SK-N-SH treated with all-trans-retinoic acid at 6 μM for 48 hours (cell line): ENCODE data around the gene KCNH5.

Experiments
- ARNTL ChIP-seq: fragments of 450-650 bp; formaldehyde crosslinking; IDR thresholded peaks from 2 replicates; pipeline ENCODE4 v1.5.0; 2020; ENCODE audit warnings: low read depth, mild to moderate bottlenecking, moderate library complexity, borderline replicate concordance
- BACH2 ChIP-seq: fragments of 250-450 bp; sonication (Bioruptor Pico); IDR thresholded peaks from 2 replicates; pipeline ENCODE4 v1.9.0; 2021; ENCODE audit warnings: mild to moderate bottlenecking, borderline replicate concordance
- ESRRG ChIP-seq: fragments of 250-450 bp; sonication (Bioruptor Pico); IDR thresholded peaks from 2 replicates; pipeline ENCODE4 v1.6.1; 2021; ENCODE audit warnings: mild to moderate bottlenecking
- RARB ChIP-seq: fragments of 250-450 bp; sonication (Bioruptor Pico); IDR thresholded peaks from 2 replicates; pipeline ENCODE4 v1.8.0; 2021; ENCODE audit warnings: mild to moderate bottlenecking, moderate library complexity
- SNAI2 ChIP-seq: fragments of 250-450 bp; sonication (Bioruptor Pico); IDR thresholded peaks from 2 replicates; pipeline ENCODE4 v1.5.0; 2020; ENCODE audit warnings: mild to moderate bottlenecking, moderate library complexity
- TOX ChIP-seq: fragments of 250-450 bp; sonication (Bioruptor Pico); IDR thresholded peaks from 2 replicates; pipeline ENCODE4 v1.8.0; 2021; ENCODE audit warnings: mild to moderate bottlenecking, moderate library complexity, borderline replicate concordance
- ZFP3 ChIP-seq: fragments of 250-450 bp; sonication (Bioruptor Pico); IDR thresholded peaks from 2 replicates; pipeline ENCODE4 v1.5.0; 2020; ENCODE audit warnings: mild to moderate bottlenecking, moderate library complexity
- ZFP30 ChIP-seq: fragments of 450-650 bp; formaldehyde crosslinking; IDR thresholded peaks from 2 replicates; pipeline ENCODE4 v1.5.0; 2022; ENCODE audit warnings: mild to moderate bottlenecking, moderate library complexity
- ZNF565 ChIP-seq: fragments of 450-650 bp; formaldehyde crosslinking; conservative IDR thresholded peaks from 2 replicates; pipeline ENCODE4 v1.5.0; 2020; ENCODE audit warnings: low read depth, mild to moderate bottlenecking, moderate library complexity
- ZNF8 ChIP-seq: fragments of 450-650 bp; formaldehyde crosslinking; IDR thresholded peaks from 2 replicates; pipeline ENCODE4 v1.5.0; 2020; ENCODE audit warnings: mild to moderate bottlenecking, moderate library complexity
- TF ChIP-seq, protein P1 (sequence below): fragments of 250-450 bp; sonication (Bioruptor Pico); IDR thresholded peaks from 2 replicates; pipeline ENCODE4 v1.8.0; 2021; ENCODE audit warnings: low read depth, mild to moderate bottlenecking, moderate library complexity, borderline replicate concordance
- TF ChIP-seq, protein P2 (sequence below): fragments of 250-450 bp; sonication (Bioruptor Pico); IDR thresholded peaks from 2 replicates; pipeline ENCODE4 v1.5.0; 2020; ENCODE audit warnings: mild to moderate bottlenecking, moderate library complexity
- TF ChIP-seq, protein P3 (sequence below): fragments of 250-450 bp; sonication (Bioruptor Pico); IDR thresholded peaks from 2 replicates; pipeline ENCODE4 v1.5.1; 2020; ENCODE audit warnings: low read depth, mild to moderate bottlenecking, moderate library complexity

DNA sequence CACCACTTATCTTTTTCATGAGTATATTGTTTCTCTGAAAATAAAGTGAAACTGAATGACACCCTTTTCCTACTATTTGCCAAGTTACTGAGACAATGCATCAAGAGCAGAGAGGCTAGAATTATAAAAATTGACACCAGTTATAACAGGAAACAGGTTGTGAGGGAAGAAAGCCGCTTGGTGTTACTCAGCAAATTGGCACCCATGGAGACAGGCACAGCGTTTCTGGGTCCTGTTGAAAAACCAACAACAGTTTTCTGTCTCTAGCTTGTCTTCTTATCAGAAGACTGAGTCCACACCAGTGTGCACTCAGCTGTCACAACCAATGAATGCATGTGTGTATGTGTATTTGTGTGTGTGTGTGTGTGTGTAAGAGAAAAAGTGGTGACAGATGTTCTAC is 267.7 kb downstream of the KCNH5 start:
- no peak for TF ChIP-seq ARNTL (CRISPR knock-in tag)
- no peak for TF ChIP-seq SNAI2 (CRISPR knock-in tag)
- TF ChIP-seq ZFP30 (CRISPR knock-in tag) = no peak
- no peak for TF ChIP-seq RARB (CRISPR knock-in tag)
- TF ChIP-seq ZNF8 (CRISPR knock-in tag) = no peak
- no peak for TF ChIP-seq BACH2 (CRISPR knock-in tag)
- TF ChIP-seq, protein P1, sequence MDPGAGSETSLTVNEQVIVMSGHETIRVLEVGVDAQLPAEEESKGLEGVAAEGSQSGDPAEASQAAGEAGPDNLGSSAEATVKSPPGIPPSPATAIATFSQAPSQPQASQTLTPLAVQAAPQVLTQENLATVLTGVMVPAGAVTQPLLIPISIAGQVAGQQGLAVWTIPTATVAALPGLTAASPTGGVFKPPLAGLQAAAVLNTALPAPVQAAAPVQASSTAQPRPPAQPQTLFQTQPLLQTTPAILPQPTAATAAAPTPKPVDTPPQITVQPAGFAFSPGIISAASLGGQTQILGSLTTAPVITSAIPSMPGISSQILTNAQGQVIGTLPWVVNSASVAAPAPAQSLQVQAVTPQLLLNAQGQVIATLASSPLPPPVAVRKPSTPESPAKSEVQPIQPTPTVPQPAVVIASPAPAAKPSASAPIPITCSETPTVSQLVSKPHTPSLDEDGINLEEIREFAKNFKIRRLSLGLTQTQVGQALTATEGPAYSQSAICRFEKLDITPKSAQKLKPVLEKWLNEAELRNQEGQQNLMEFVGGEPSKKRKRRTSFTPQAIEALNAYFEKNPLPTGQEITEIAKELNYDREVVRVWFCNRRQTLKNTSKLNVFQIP (CRISPR knock-in tag) = no peak
- TF ChIP-seq, protein P2, sequence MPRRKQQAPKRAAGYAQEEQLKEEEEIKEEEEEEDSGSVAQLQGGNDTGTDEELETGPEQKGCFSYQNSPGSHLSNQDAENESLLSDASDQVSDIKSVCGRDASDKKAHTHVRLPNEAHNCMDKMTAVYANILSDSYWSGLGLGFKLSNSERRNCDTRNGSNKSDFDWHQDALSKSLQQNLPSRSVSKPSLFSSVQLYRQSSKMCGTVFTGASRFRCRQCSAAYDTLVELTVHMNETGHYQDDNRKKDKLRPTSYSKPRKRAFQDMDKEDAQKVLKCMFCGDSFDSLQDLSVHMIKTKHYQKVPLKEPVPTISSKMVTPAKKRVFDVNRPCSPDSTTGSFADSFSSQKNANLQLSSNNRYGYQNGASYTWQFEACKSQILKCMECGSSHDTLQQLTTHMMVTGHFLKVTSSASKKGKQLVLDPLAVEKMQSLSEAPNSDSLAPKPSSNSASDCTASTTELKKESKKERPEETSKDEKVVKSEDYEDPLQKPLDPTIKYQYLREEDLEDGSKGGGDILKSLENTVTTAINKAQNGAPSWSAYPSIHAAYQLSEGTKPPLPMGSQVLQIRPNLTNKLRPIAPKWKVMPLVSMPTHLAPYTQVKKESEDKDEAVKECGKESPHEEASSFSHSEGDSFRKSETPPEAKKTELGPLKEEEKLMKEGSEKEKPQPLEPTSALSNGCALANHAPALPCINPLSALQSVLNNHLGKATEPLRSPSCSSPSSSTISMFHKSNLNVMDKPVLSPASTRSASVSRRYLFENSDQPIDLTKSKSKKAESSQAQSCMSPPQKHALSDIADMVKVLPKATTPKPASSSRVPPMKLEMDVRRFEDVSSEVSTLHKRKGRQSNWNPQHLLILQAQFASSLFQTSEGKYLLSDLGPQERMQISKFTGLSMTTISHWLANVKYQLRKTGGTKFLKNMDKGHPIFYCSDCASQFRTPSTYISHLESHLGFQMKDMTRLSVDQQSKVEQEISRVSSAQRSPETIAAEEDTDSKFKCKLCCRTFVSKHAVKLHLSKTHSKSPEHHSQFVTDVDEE (CRISPR knock-in tag) = no peak
- TF ChIP-seq ESRRG (CRISPR knock-in tag) = no peak
- TF ChIP-seq, protein P3, sequence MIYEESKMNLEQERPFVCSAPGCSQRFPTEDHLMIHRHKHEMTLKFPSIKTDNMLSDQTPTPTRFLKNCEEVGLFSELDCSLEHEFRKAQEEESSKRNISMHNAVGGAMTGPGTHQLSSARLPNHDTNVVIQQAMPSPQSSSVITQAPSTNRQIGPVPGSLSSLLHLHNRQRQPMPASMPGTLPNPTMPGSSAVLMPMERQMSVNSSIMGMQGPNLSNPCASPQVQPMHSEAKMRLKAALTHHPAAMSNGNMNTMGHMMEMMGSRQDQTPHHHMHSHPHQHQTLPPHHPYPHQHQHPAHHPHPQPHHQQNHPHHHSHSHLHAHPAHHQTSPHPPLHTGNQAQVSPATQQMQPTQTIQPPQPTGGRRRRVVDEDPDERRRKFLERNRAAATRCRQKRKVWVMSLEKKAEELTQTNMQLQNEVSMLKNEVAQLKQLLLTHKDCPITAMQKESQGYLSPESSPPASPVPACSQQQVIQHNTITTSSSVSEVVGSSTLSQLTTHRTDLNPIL (CRISPR knock-in tag) = no peak
- TF ChIP-seq ZNF565 = no peak
- no peak for TF ChIP-seq ZFP3 (CRISPR knock-in tag)
- TF ChIP-seq TOX = no peak
